NCI-H2029 treated with DMSO at 0.1 percent for 48 hours (cell line): ENCODE measurements around the gene C5orf46.
"Not testable (repeated sequence)": the region's sequence is repeated elsewhere in the genome, so short reads cannot be mapped to it uniquely, and the experiment has no call there.

Source experiments
- DNase-seq: peaks from one replicate; lab custom pipeline; 2025; lab: John Stamatoyannopoulos, UW

Gene C5orf46

DNA sequence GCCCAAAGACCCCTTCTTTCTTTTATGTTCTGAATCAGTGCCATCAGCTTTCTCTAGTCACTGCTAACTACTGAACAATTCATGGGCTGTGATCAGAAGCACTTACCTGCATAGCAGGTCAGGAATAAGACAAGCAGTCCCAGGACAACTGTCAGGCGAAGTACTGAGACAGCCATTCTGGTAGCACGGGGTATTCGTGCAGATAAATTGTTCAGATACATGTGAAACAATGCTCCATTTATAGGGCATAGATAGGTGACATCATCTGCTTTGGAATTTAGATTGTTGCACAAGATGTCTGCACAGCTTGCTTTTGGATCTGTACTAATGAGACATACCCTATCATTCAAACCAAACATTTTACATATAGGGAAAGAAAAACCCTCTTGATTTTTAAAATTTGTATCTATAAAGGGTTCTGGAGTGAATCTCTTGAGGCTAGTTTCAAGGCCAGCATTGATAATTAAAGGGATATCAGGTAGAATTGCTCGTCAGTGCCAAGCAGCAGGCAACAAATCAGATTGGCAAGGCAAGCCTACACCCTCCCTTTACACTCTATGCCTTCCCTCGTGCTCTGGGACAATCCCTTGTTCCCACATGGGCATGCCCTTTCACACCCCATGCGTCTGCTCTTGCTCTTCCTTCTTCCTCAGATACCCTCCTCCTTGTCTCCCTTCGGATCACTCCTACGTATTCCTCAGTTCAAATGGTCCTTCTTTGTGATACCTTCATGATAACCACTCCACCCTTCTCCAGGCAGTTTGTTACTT, at the start of gene C5orf46:
Gene C5orf46 (minus strand): TSS at position 213 of the 770 bp plus-strand sequence. CDS start 37 bp downstream, at position 176.
- no peak for DNase-seq

DNA sequence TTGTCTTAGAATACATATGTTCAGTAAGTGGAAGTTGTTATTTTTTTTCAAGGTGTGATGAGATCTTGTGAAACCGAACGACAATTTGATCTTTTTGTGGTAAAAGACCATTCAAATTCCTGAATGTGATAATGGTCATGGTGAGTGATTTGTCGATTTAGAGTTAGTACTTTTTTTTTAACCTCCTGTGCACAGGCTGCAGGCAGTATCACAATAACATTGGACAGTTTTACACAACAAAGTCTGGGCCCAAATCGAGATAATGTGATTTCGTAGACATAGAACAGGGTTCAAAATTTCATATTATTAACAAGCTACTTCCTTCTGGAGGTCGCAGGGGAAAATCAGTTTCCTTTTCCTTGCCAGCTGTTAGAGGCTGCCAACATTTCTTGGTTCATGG, 48.6 kb upstream of the C5orf46 start:
- no peak for DNase-seq

DNA sequence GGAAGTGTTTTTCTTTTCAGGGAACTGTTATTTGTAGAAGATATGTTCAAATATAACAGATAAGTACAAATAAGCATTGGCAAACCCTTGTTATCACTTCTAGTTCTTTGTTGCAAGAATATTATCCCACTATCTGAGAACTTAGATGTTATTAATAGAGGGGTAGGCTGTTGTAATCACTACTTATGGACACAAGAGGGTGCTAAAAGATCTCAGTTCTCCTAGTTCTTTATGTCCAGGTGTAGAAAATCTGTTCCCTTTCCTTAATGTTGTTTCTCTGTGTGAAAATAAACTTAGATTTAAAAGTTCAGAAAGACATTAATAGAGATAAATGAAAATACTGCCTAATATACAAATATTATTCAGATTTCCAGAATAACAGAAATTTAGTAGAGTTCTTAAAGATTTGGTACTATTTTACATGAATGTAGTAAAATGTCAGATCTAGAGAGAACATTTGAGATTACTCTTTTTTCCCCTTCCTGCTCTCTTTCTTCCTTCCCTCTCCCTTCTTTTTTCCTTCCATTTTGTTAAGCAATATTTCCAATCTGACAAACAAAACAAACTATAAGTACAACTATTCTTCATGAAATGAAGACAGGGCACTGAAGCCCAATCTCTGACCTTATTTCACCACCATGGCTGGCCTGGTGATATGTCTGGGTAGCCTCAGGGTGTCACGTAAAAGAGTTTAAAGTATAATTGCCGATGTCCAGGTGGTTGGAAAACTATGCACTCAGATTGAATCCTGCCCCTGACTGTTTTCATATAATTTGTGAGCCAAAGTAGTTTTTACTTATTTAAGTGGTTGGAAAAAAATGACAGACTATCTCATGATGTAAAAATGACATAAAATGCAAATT, 43.6 kb upstream of the C5orf46 start:
- DNase-seq, result peak; percentile 56

- DNase-seq, result not testable (repeated sequence)
Observed at GRCh38 chr5:147946658-147947274, 40.4 kb upstream of the C5orf46 start.

- no peak for DNase-seq
Observed at GRCh38 chr5:147939431-147940114, 33.2 kb upstream of the C5orf46 start.

GRCh38 chr5:147935032-147935431, 28.7 kb upstream of the C5orf46 start:
- peak; percentile 43 for DNase-seq

- DNase-seq, result no peak
Observed at GRCh38 chr5:147930769-147931168, 24.4 kb upstream of the C5orf46 start.

DNA sequence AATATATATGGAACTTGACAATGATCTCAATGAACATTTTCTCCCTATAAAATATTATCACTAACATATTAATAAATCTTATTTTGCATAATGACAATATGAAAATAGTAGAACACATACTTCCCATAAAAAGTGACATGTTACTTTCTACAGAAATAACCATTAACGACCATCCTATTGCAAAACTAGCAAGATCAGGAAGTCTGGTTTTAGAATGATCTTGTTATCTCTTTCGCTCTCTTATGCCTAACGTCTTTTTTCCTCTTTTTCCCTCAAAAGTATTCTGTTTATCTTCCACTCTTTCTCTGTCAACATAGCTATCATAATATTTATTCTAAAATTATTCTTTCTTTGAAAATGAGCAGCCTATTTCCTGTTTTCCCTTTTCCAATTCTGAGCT, 21.6 kb upstream of the C5orf46 start:
- DNase-seq, result no peak

- no peak for DNase-seq
Observed at GRCh38 chr5:147925020-147925419, 18.7 kb upstream of the C5orf46 start.

GRCh38 chr5:147921136-147921535, 14.8 kb upstream of the C5orf46 start:
- DNase-seq, result no peak

- DNase-seq, result no peak
Observed at GRCh38 chr5:147920420-147921030, 14.2 kb upstream of the C5orf46 start.

- DNase-seq, result no peak
Observed at GRCh38 chr5:147918899-147919298, 12.6 kb upstream of the C5orf46 start.

- DNase-seq, result no peak
Observed at GRCh38 chr5:147918101-147918685, 11.9 kb upstream of the C5orf46 start.

- DNase-seq, result no peak
Observed at GRCh38 chr5:147913786-147914185, 7.4 kb upstream of the C5orf46 start.

DNA sequence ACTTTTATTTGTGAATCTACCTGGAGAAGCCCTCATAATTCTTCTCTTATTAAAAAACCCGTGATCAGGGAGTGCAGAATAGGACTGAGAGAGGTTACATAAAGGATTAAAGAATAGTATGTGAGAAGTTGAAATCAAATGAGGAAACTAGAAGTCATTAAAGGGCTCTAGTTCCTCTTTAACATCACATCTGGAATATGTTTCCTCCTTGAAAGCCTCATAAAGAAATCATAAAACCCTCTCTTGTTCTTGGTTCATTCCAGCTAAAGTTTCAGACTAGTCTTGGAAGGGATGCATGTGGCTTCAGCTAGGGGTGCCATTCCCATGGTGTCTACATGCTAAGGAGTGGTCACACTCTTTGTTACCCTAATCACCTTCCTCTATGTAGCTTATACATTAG, 5.7 kb upstream of the C5orf46 start:
- DNase-seq, result no peak

DNA sequence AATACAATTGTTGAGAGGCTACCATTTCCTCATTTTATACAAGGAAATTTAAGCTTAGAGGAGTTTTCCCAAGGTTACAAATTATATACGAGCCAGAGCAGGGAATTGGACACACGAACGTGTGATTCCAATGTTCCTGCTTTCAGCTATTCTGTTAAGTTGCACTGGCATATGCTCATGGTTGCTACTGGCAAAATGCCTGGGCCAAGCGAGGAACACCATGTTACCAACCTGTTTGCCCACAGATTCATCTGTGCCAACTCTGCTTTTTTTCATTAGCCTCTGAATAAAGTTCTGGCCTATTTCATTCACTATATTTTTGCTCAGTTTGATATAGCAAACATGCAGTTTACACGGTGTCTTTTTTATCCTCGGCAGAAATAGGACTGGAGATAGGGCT, 5.1 kb upstream of the C5orf46 start:
- DNase-seq, result no peak

GRCh38 chr5:147904110-147904509, 2.2 kb downstream of the C5orf46 start:
- no peak for DNase-seq

DNA sequence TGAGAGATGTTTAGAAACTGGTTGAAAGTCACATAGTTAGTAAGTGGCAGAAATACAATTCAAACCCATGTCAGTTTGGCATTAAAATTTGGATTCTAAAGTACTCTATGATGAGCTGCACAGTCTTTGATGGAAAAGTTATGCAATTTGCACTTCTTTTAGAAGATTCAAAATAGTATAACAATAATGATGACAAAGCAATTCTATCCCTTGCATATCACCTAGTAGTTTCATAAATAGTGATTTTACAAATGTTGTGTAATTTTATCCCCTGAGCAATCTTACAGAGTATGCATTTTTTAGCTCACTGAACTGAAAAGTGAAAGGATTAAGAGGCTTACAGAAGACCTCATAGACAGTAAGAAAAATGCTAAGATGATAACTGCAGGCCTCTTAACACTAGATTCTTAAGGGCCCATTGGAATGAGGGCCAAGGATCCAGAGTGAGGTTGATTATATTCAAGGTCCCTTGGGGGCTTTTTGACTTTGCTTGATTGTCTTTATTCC, 3.7 kb downstream of the C5orf46 start:
- no peak for DNase-seq

DNA sequence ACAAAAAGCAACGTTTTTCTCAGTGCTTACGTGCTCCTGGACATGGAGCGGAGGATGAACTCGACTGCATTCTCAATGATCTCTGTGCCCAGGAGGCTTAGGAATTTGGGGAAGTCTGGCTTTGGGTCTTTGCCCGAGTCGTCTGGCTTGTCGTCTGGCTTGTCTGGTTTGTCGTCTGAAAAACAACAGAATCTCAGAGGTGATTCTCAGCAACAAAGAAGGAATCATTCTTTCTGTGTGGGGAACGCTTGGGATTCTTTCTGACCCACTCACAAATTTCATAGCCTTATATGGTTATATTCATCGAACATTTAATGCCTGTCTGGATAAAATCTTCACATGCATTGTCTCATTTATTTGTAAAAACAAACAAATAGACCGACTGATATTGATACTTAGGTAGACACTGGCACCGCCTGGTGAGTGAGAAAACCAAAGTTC, 4.7 kb downstream of the C5orf46 start:
- no peak for DNase-seq

DNA sequence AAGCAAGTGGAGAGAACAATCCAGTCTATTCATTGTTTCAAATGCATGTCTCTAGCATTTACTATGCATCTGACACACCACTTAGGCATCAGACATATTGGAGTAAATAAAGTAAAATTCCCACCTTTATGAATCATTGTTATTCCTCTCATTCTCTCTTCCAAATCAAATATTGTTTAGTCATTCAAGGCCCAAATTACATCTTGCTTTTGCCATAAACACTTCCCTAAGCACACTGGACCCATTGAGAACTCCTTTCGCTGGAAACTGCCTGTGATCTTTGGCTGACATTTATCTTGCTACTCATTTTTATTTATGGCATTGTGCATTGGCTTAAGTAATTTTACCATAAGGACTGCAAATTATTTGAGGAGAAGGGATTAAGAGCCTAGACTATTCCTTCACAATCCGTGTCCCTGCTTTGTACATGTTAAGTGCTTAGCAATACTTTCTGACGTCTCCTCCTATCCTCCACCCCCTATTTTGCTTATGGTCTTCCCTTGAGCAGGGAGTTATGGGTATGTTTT, 7.4 kb downstream of the C5orf46 start:
- DNase-seq, result no peak

- DNase-seq, result no peak
Observed at GRCh38 chr5:147895864-147896263, 10.5 kb downstream of the C5orf46 start.
